ENCODE results near the gene RASGRF1.

RASGRF1 gene

GRCh38 chr15:78950902-78951840, 139.4 kb downstream of the RASGRF1 start:
- DNase-seq, result no peak

DNA sequence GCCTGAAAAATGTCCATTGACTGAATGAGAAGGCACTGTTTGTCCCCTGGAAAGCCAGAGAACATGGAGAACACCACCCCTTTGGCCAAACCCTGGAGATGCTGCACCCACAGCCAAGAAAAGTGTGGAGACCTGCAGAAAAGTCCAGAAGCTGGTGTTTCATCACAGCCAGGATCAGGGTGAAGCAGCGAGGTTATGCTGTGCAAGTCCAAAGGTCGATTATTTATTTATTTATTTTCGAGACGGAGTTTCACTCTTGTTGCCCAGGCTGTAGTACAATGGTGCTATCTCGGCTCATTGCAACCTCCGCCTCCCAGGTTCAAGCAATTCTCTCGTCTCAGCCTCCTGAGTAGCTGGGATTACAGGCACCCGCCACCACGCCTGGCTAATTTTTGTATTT, 140.2 kb downstream of the RASGRF1 start:
- DNase-seq, result no peak

- no peak for DNase-seq
Measured at GRCh38 chr15:78949461-78949860, 141.1 kb downstream of the RASGRF1 start.

DNA sequence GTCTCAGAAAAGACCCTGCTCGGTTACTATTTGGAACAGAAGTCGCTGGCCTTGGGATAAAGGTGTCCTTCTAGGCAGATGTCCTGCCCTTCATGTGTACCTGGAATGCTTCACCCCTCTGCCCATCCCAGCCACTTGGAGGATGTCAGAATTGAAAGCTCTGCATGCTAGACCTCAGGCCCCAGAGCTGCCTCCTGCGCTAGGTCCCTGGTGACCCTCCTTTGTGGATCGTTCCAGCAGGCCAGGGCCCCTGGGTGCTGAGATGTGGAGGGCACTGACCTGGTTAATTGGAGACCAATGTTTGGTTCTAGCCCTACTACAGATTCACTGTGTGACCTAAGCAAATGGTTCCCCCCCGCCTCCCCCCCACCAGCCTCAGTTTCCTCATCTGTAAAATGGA, 143.1 kb downstream of the RASGRF1 start:
- no peak for DNase-seq

DNA sequence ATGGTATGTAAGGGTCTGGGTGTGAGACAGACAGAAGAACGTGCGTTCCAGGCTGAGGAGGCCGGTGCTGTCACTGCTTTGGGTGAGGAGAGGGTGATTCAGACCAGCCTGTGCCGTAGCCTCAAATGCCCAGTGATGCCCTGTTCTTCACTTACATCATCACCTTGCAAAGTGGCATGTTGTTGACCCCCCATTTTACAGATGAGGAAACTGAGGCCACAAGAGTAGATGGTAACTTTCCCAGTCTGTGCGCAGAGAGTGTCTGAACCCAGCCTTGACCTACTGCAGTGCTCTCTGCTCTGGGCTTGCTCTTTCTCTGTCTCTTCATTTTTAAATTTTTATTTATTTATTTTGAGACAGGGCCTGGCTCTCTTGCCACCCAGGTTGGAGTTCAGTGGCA, 144.1 kb downstream of the RASGRF1 start:
- DNase-seq, result no peak

DNA sequence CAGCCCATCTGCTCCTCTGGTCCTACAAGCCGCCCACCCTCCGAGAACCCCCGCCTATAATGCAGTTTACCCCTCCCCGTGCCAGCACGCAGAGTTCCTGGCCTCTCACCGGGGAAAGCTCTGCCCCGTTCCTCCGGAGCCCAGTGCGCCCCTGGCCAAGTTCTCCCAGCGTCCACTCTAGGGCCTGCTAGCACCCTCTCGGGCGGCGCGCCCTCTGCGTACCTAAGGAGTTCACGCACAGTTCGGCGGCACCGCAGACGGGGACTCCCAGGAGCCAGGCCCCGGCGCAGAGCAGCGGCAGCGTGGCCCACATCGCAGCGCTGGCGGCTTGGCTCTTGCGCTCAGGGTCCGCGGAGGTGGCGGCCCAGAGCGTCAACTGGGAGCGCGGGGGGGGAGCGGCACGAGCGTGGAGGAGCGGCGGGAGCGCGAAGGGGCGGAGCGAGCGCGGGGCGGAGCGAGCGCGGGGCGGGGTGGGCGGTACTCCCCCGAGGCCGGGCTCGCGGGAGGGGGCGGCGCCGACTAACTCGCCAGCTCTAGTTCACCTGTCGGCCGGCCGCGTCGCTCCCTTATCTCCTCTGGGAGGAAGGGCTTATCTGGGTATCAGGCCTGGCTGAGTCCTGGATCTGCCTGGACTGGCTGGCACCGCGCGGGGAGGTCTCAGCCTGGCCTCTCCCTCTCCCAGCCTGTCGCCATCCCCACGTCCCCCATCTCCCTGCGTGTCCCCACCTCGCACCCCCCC, 145.7 kb downstream of the RASGRF1 start, which contains the start of gene CTSH:
Gene CTSH (minus strand): TSS at position 378 of the 739 bp plus-strand sequence. CDS start 65 bp downstream, at position 313.
- DNase-seq, result peak; percentile 84

DNA sequence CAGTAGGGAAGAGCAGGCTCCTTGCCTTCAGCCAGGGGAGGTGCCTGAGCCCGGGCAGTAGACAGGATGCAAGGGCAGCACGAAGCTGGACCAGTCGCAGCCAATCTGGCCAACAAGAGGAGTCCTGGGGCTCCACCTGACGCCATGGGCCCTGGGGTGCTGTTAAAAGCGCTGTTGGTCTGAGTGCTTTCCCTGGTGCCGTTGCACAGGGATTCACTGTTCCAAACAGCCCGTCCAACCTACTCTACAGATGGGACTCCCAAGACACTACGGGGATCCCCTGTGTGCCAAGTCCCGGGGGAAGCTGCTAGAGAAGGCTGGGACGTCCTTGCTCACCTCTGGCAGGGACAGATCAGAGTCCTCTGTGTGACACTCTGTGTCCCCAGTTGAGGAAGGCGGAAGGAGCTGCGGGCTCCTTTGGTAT, 146.4 kb downstream of the RASGRF1 start:
- no peak for DNase-seq

DNA sequence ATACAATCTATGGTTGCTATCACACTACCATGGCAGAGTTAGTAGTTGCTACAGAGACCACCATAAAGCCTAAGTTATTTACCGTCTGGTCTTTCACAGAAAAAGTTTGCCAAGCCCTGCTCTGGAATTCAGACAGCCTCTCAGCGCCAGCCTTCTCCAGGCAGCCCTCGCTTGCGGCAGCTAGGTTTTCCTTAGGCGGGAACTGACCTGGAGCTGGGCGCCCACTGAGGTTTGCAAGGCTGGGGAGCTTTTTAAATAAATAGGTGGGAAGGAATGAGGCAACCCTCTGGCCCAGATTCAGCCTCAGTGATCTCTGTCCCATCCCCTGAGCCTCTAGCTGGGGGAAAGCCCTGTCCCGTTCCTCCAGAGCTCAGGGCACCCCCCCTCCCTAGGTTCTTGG, 146.9 kb downstream of the RASGRF1 start:
- no peak for DNase-seq

DNA sequence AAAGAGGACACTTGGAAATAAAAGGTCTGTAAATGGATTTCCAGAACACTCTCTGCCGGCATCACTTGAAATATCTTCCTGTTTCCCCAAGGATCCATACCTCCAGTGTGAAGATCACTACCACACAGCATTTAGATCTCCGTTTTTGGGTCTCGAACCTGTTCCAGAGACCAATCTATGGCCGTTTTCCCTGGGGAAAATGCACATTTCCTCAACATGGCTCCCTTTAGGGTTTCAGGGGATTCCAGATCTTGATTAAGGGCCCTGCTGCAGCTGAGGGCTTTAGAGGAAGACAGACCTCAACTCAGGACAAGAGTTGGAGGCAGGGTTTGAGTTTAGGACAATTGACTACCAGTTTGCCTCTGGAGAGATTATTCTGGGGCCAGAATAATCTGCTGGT, 147.8 kb downstream of the RASGRF1 start:
- DNase-seq, result no peak

DNA sequence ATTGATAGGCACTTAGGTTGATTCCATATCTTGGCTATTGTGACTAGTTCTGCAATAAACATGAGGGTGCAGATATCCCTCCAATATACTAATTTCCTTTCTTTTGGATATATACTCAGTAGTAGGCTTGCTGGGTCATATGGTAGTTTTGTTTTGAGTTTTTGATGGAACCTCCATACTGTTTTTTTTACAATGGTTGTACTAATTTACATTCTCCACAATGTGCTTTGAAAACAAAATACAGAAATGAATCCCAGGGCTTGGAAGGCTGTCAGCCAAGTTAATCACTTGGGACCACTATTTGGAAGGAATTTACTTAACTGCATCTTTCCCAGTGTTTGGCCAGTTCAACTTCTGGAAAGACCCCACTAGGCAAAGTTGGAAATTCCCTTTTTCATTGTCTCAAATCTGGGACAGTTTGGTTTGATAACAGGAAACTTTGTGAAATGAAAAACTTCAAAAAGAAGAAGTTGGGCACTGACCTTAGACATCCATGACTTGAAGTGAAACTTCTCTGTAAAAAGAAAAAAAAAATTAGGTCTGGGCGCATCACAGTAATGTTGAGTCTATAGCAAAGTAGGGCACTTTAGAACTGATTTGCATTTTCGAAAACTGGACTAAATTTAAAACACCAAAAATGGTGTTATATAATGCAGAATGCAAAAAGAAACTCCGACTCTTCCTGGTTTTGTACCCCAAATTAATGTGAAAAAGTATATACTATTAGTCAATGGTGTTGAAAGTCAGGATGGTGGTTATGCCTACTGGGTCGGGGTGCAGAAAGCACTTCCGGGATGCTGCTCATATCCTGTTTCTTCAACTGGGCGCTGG, 151.7 kb downstream of the RASGRF1 start:
- DNase-seq, result peak; percentile 92

DNA sequence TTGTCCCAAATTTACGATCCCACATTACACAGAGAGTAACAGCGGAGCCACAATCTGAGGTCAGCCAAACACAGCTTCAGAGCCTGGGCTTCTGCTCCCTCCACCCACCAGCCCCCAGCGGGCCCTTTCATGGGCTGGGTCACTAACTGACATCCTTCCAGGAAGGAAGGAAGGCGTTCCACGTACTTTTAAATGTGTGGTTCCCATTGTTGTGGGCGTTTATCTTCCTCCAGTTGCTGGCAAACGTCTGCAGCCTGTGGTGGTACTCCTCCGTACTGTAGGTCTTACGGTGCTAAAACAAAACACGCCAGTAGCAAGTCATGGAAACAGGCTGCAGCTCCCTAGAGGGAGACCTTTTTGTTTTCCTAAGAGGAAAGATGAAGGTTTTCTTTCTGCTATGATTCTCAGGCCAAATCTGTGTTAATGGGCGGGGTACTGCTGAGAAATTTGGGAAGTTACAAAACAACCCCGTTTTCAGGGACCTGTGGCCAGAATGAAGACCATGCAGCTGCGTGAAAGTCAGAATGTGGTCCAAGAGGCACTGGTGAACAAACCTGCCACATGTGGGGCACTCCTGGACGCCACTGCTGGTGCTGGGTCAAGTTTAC, 153.3 kb downstream of the RASGRF1 start:
- DNase-seq, result peak; percentile 84

- DNase-seq, result no peak
Measured at GRCh38 chr15:78934655-78935023, 155.9 kb downstream of the RASGRF1 start.

GRCh38 chr15:78933823-78934654, 156.5 kb downstream of the RASGRF1 start:
- DNase-seq, result no peak

GRCh38 chr15:78933187-78933822, 157.3 kb downstream of the RASGRF1 start:
- no peak for DNase-seq

DNA sequence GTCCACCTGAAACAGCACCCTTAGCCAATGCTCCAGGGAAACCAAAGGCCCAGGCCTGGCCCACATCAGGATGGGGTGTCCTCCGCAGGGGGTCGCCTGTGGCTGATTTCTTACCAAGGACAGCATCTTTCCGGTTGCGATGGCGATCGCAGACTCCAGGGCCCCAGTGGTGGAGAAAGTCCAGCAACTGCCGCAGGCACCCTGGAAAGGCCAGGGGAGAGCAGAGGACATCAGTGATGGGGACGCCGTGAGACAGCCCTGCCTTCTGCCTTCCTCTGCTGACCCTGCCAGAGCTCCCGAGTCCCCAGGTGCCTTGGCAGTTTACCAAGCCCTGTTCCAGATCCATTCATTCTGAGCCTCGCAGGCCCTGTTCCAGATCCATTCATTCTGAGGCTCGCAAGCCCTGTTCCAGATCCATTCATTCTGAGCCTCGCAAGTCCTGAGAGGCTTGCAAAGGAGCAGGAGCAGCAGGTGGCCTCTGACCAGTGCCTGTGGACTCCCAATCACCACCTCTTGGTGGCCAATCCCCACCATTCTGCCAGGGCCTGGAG, 158.2 kb downstream of the RASGRF1 start:
- DNase-seq, result no peak

GRCh38 chr15:78931439-78932257, 158.9 kb downstream of the RASGRF1 start:
- DNase-seq, result no peak

GRCh38 chr15:78930577-78931388, 159.8 kb downstream of the RASGRF1 start:
- no peak for DNase-seq

DNA sequence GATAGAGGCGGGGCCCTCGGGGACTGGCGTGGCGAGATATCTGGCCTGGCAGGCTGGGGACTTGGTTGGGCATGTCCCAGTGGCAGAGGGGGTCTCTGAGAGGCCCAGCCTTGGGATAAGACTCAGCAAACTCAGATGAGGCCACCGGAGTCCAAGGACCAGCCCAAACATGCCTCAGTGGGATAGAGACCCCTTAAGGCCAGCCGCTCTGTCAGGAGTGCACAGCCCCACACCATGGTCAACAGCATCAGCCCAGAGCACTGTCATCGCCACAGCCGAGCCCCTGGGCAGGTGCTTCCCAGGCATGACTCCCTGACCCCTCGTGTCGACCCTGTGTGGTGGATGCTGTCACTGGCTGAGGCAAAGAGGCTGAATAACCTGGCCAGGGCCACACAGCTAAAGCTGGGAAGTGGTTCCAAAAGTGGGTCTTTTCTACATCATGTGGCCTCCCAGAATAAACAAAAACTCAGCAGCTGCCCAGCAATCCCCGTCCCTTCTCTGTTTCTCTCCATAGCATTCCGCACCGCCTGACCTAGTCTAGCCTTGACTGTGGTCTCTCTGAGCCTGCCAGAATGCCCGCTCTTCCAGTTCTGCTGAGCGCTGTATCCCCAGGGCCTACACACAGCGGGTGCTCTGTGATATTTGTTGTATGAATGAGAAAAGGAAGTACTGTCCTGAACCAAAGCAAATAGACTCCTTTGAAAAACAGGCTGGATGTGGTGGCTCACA, 160.9 kb downstream of the RASGRF1 start:
- no peak for DNase-seq
